Fibroblast of lung (primary cell): ENCODE data around the gene PELI3.
"Not testable (repeated sequence)": the region's sequence is repeated elsewhere in the genome, so short reads cannot be mapped to it uniquely, and the experiment has no call there.

Experiments used
- EZH2 ChIP-seq: IDR thresholded peaks from 2 replicates; pipeline ENCODE4 v1.5.1; 2012; ENCODE audit warnings: low read length, control low read depth, mild to moderate bottlenecking; ENCODE audit errors: missing control alignments
- TF ChIP-seq, protein P1 (sequence below), 2 donors: IDR thresholded peaks in 1 of 2; conservative IDR thresholded peaks in 1 of 2; 1 replicate in 1 of 2; 2 replicates in 1 of 2; pipeline ENCODE4 v1.5.1; 2011 to 2012; ENCODE audit warnings: low read length in 2 of 2, control low read depth in 1 of 2, inconsistent platforms in 1 of 2, low read depth in 1 of 2, mild to moderate bottlenecking in 1 of 2

DNA sequence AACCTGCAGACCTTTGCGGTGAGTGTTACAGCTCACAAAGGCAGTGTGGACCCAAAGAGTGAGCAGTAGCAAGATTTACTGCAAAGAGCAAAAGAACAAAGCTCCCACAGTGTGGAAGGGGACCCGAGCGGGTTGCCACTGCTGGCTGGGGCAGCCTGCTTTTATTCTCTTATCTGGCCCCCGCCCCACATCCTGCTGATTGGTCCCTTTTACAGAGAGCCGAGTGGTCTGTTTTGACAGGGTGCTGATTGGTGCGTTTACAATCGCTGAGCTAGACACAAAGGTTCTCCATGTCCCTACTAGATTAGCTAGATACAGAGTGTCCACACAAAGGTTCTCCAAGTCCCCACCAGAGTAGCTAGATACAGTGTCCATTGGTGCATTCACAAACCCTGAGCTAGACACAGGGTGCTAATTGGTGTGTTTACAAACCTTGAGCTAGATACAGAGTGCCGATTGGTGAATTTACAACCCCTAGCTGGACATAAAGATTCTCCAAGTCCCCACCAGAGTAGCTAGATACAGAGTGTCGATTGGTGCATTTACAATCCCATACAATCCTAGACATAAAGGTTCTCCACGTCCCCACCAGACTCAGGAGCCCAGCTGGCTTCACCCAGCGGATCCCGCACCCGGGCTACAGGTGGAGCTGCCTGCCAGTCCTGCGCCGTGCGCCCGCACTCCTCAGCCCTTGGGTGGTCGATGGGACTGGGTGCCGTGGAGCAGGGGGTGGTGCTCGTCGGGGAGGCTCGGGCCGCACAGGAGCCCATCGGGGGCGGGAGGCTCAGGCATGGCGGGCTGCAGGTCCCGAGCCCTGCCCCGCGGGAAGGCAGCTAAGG, 26.4 kb upstream of the PELI3 start:
- TF ChIP-seq, protein P1, sequence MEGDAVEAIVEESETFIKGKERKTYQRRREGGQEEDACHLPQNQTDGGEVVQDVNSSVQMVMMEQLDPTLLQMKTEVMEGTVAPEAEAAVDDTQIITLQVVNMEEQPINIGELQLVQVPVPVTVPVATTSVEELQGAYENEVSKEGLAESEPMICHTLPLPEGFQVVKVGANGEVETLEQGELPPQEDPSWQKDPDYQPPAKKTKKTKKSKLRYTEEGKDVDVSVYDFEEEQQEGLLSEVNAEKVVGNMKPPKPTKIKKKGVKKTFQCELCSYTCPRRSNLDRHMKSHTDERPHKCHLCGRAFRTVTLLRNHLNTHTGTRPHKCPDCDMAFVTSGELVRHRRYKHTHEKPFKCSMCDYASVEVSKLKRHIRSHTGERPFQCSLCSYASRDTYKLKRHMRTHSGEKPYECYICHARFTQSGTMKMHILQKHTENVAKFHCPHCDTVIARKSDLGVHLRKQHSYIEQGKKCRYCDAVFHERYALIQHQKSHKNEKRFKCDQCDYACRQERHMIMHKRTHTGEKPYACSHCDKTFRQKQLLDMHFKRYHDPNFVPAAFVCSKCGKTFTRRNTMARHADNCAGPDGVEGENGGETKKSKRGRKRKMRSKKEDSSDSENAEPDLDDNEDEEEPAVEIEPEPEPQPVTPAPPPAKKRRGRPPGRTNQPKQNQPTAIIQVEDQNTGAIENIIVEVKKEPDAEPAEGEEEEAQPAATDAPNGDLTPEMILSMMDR (conservative IDR thresholded peaks at IDR 0.05 in 1 of 2, IDR thresholded peaks at IDR 0.05 in 1 of 2; ENCODE audit: low read depth in 1 of 2, low read length in 2 of 2), result not testable (repeated sequence)
- TF ChIP-seq EZH2, result not testable (repeated sequence)
